SK-N-MC (cell line): ENCODE results near the gene SPAG7.
"Not testable (repeated sequence)": the region's sequence is repeated elsewhere in the genome, so short reads cannot be mapped to it uniquely, and the experiment has no call there.

ENCODE experiments used
- DNase-seq: peaks from one replicate; pipeline ENCODE4 v3.0.0-alpha.2; 2011; ENCODE audit warnings: low read depth, low spot score
- H3K27ac ChIP-seq: fragments of 200-600 bp; sonication (generic); 2 replicates; pipeline ENCODE4 v1.5.1; 2016; ENCODE audit warnings: mixed run types
- H3K36me3 ChIP-seq: fragments of 200-600 bp; sonication (generic); 2 replicates; pipeline ENCODE4 v1.6.1; 2017; ENCODE audit warnings: antibody characterized with exemption, low read length, mixed read lengths; ENCODE audit not compliant: insufficient read depth
- H3K4me3 ChIP-seq: fragments of 200-600 bp; sonication (generic); 2 replicates; pipeline ENCODE4 v1.5.1; 2016
- H3K9ac ChIP-seq: fragments of 200-600 bp; sonication (generic); 2 replicates; pipeline ENCODE4 v1.8.0; 2017; ENCODE audit warnings: mixed run types, mixed read lengths; ENCODE audit not compliant: insufficient read length
- H3K9me3 ChIP-seq: fragments of 200-600 bp; sonication (generic); 2 replicates; pipeline ENCODE4 v1.6.1; 2017; ENCODE audit warnings: low read depth, mild to moderate bottlenecking, antibody characterized with exemption, low read length, moderate library complexity, mixed read lengths
- EZH2 ChIP-seq: fragments of 200-600 bp; sonication (generic); IDR thresholded peaks from one replicate; pipeline ENCODE4 v1.6.1; 2017; ENCODE audit warnings: antibody characterized with exemption
- FOXP2 ChIP-seq: optimal IDR thresholded peaks from 2 replicates; pipeline ENCODE3; 2011; ENCODE audit warnings: mild to moderate bottlenecking, moderate library complexity; ENCODE audit not compliant: insufficient read depth; ENCODE audit errors: extremely low read length, control extremely low read depth
- POLR2AphosphoS5 ChIP-seq: IDR thresholded peaks from 2 replicates; pipeline ENCODE4 v1.6.1; 2012; ENCODE audit warnings: mild to moderate bottlenecking, low read depth, low read length, borderline replicate concordance

The SPAG7 gene

DNA sequence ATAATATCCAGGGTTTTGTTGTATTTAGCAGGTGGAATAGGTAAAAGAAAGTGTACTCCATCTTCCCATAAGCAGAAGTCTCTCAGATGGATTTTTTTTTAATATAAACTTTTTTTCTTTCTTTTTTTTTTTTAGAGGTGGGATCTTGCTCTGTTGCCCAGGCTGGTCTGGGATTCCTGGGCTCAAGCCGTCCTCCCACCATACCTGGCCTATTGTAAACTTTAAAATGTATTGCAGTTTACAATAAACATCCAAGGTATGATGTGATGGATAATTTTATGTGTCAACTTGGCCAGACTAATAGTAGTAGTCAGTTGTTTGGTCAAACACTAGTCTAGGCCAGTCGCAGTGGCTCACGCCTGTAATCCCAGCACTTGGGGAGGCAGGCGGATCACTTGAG lies 46.3 kb downstream of the SPAG7 start:
- H3K9me3 ChIP-seq: no peaks in the 10 kb centered on the region
- TF ChIP-seq FOXP2 (no peak), POLR2AphosphoS5 (no peak), EZH2 (no peak)
- no peak for DNase-seq
- H3K27ac ChIP-seq: no peak overlapping the region
- H3K9ac ChIP-seq: no peak overlapping the region
- H3K36me3 ChIP-seq: no peaks in the 10 kb centered on the region
- H3K4me3 ChIP-seq: no peak overlapping the region

- no peak overlapping the region for H3K27ac ChIP-seq
- DNase-seq: no peak
- TF ChIP-seq FOXP2 (no peak), POLR2AphosphoS5 (no peak), EZH2 (no peak)
These were observed 47.1 kb downstream of the SPAG7 start for GRCh38 chr17:4920351-4921048.

GRCh38 chr17:4919511-4920047 lies 48.0 kb downstream of the SPAG7 start:
- Histone ChIP-seq H3K36me3 (no peaks in the 10 kb centered on the region), H3K9me3 (no peaks in the 10 kb centered on the region), H3K27ac (no peak overlapping the region), H3K4me3 (no peak overlapping the region), H3K9ac (no peak overlapping the region)
- no peak for DNase-seq
- TF ChIP-seq POLR2AphosphoS5: no peak
- TF ChIP-seq EZH2: no peak
- TF ChIP-seq FOXP2: no peak

More at GRCh38 chr17:4920351-4921048, 47.1 kb downstream of the SPAG7 start:
- Histone ChIP-seq H3K36me3 (no peaks in the 10 kb centered on the region), H3K4me3 (no peak overlapping the region), H3K9ac (no peak overlapping the region), H3K9me3 (no peaks in the 10 kb centered on the region)

DNA sequence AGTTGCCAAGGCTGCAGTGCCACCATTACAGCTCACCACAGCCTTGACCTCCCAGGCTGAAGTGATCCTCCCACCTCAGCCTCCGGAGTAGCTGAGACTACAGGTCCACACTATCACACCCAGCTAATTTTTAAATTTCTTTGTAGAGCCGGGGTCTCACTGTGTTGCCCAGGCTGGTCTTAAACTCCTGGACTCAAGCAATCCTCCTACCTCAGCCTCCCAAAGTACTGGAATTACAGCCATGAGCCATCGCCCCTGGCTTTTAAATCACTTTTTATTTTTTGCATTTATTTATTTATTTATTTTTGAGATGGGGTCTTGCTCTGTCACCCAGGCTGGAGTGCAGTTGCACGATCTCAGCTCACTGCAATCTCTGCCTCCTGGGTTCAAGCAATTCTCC lies 53.1 kb downstream of the SPAG7 start:
- not testable (repeated sequence) for H3K4me3 ChIP-seq, H3K9me3 ChIP-seq, H3K27ac ChIP-seq, H3K36me3 ChIP-seq, H3K9ac ChIP-seq, DNase-seq

DNA sequence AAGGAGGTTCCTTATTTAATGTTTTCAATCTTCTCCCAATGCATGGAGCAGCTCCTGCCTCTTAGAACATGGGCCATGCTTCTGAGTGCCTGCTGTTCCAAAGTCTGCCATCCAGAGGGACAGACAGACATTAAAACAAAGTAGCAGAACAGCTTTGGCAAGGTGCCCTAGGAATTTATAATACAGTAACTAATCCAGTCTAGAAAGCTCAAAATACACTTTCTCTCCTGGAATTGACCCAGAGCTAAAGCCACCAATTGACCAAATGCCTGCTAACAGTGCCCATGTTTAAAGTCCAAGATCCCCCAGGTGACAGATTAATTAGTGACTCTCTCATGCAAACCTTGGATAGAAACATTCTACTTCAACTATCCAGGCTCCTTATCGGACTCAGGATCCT lies 53.6 kb downstream of the SPAG7 start:
- TF ChIP-seq EZH2 (no peak), POLR2AphosphoS5 (no peak), FOXP2 (no peak)
- Histone ChIP-seq H3K9ac (peak overlapping the region; percentile 32), H3K9me3 (no peaks in the 10 kb centered on the region), H3K27ac (no peak overlapping the region), H3K36me3 (no peaks in the 10 kb centered on the region), H3K4me3 (no peak overlapping the region)
- DNase-seq: no peak
